ENCODE measurements around the gene CDK1.

DNA sequence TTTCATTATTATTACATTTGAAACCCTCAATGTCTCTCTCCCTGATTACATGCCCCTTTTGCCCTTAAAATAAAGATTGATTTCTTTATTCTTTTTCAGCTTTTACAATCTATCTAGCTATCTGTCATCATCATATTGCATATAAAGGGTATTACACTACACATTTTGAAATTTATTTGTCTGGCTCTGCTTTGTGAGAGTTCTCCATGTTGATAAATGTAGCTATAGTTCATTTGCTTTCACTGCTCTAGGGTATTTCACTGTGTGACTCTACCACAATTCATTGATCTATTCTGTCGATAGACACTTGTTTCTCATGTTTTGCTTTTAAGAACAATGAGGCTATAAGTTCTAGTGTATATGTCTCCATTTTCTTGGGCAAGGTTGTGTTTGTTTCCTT is 25.6 kb downstream of the CDK1 start:
- TF ChIP-seq, protein P1, sequence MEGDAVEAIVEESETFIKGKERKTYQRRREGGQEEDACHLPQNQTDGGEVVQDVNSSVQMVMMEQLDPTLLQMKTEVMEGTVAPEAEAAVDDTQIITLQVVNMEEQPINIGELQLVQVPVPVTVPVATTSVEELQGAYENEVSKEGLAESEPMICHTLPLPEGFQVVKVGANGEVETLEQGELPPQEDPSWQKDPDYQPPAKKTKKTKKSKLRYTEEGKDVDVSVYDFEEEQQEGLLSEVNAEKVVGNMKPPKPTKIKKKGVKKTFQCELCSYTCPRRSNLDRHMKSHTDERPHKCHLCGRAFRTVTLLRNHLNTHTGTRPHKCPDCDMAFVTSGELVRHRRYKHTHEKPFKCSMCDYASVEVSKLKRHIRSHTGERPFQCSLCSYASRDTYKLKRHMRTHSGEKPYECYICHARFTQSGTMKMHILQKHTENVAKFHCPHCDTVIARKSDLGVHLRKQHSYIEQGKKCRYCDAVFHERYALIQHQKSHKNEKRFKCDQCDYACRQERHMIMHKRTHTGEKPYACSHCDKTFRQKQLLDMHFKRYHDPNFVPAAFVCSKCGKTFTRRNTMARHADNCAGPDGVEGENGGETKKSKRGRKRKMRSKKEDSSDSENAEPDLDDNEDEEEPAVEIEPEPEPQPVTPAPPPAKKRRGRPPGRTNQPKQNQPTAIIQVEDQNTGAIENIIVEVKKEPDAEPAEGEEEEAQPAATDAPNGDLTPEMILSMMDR (IDR thresholded peaks at IDR 0.05; ENCODE audit: insufficient read depth, low read length, poor library complexity, severe bottlenecking) = no peak
- TF ChIP-seq EZH2phosphoT487 (conservative IDR thresholded peaks at IDR 0.05; ENCODE audit: low read length) = no peak

All from SU-DHL-6 (cell line).